Parathyroid adenoma (tissue), 2 donors: ENCODE results near the gene ATE1.
A peak's percentile ranks its signal among the peaks of the same experiment; 100 is the strongest.

Experiments
- H2AFZ ChIP-seq: fragments of 300-600 bp; sonication (generic); one replicate; pipeline ENCODE4 v1.7.0; 2017; ENCODE audit warnings: antibody characterized with exemption, mild to moderate bottlenecking
- H3K27ac ChIP-seq: fragments of 300-600 bp; sonication (generic); one replicate; pipeline ENCODE4 v1.7.0; 2017
- H3K27me3 ChIP-seq: fragments of 300-600 bp; sonication (generic); one replicate; pipeline ENCODE4 v1.7.0; 2017; ENCODE audit warnings: low read length; ENCODE audit not compliant: control insufficient read depth, insufficient read depth
- H3K36me3 ChIP-seq: fragments of 300-600 bp; sonication (generic); one replicate; pipeline ENCODE4 v1.7.0; 2017; ENCODE audit warnings: low read length; ENCODE audit not compliant: control insufficient read depth, insufficient read depth
- H3K4me1 ChIP-seq: fragments of 300-600 bp; sonication (generic); one replicate; pipeline ENCODE4 v1.7.0; 2017; ENCODE audit warnings: control low read depth
- H3K4me2 ChIP-seq: fragments of 300-600 bp; sonication (generic); one replicate; pipeline ENCODE4 v1.7.0; 2017; ENCODE audit warnings: low read length
- H3K4me3 ChIP-seq: fragments of 300-600 bp; sonication (generic); one replicate; pipeline ENCODE4 v1.7.0; 2017; ENCODE audit warnings: low read depth, low read length
- H3K79me2 ChIP-seq: fragments of 300-600 bp; sonication (generic); one replicate; pipeline ENCODE4 v1.7.0; 2017; ENCODE audit warnings: control low read depth
- H3K9ac ChIP-seq: fragments of 300-600 bp; sonication (generic); one replicate; pipeline ENCODE4 v1.7.0; 2017; ENCODE audit warnings: mild to moderate bottlenecking
- H3K9me3 ChIP-seq: fragments of 300-600 bp; sonication (generic); one replicate; pipeline ENCODE4 v1.7.0; 2017; ENCODE audit warnings: low read length; ENCODE audit not compliant: control insufficient read depth
- TF ChIP-seq, protein P1 (sequence below): fragments of 300-600 bp; sonication (generic); IDR thresholded peaks from one replicate; pipeline ENCODE4 v1.7.0; 2017; ENCODE audit warnings: antibody characterized with exemption, mild to moderate bottlenecking
- donor health status: primary hyperparathyroidism.

ATE1 gene

DNA sequence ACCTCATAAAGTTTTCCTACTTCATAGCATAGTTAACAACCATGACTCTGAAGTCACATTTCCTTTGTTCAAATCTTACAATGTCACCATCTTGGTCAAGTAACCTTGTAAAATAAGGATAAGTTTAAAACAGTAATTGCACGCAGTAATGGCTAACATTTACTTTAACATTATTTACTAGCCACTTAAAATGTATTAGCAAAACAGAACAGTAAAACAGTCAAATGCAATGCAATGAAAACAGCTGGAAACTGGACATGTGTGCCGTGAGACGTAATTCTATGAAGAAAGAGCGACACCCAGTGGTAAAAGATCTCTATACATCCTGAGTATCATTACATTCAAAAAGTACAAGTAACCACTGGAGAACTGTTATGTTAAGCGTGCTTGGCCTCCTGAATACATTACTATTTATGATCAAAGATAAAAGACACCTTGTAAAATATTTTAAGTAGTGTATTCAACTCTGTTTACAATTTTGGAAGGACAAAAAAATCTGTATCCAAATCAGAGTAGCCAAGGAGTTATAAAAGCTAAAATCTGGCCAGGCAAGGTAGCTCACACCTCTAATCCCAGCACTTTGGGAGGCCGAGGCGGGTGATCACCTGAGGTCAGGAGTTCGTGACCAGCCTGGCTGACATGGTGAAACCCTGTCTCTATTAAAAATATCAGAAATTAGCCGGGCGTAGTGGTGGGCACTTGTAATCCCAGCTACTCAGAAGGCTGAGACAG lies 27.2 kb downstream of the ATE1 start:
- Histone ChIP-seq H3K36me3 (no peaks in the 10 kb centered on the region), H3K4me3 (no peak overlapping the region), H3K4me2 (no peak overlapping the region), H2AFZ (no peak overlapping the region), H3K9me3 (no peaks in the 10 kb centered on the region), H3K27ac (no peak overlapping the region), H3K79me2 (no peaks in the 10 kb centered on the region), H3K9ac (no peak overlapping the region), H3K4me1 (no peaks in the 10 kb centered on the region), H3K27me3 (no peaks in the 10 kb centered on the region)
- TF ChIP-seq, protein P1, sequence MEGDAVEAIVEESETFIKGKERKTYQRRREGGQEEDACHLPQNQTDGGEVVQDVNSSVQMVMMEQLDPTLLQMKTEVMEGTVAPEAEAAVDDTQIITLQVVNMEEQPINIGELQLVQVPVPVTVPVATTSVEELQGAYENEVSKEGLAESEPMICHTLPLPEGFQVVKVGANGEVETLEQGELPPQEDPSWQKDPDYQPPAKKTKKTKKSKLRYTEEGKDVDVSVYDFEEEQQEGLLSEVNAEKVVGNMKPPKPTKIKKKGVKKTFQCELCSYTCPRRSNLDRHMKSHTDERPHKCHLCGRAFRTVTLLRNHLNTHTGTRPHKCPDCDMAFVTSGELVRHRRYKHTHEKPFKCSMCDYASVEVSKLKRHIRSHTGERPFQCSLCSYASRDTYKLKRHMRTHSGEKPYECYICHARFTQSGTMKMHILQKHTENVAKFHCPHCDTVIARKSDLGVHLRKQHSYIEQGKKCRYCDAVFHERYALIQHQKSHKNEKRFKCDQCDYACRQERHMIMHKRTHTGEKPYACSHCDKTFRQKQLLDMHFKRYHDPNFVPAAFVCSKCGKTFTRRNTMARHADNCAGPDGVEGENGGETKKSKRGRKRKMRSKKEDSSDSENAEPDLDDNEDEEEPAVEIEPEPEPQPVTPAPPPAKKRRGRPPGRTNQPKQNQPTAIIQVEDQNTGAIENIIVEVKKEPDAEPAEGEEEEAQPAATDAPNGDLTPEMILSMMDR: peak; percentile 65

DNA sequence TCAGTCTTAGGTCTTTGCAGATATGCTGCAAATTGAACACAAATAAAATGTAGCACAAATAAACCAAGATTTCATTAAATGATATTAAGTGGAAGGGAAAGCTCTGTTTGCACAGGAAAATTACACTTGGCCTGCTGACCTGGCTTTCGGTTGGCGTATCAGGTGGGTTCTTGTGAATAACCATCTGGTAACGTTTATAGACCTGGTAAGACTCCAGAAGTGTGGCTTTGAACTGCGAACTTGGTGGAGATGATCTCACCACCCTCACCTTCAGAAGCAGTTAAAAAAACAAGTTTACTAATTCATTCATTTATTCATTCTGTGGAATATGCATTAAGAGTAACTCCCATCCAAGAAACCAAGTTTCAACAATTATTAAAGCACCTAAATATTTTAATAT lies 28.1 kb downstream of the ATE1 start:
- no peak overlapping the region for H3K27ac ChIP-seq
- H3K36me3 ChIP-seq: no peaks in the 10 kb centered on the region

DNA sequence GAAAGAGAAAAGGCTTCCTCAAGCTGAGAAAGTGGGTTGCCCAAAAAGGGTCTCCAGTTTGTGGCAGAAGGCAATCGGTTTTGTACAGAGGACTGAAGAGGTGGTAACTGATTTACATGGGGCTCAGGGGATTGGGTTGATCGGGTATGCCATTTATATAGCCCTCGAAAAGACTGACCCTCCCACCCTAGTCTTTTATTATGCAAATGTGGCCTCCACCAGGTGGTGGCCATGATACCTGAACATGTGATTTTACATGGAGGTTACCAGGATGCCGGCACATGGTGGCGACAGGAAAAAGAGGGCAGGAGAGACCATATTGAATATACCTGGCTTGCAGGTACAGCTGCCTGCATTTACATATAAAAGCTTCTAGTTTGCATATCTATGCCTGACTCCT lies 36.7 kb downstream of the ATE1 start:
- Histone ChIP-seq H3K4me2 (no peak overlapping the region), H3K9me3 (no peaks in the 10 kb centered on the region), H3K4me3 (no peak overlapping the region), H3K27ac (no peak overlapping the region), H3K79me2 (no peaks in the 10 kb centered on the region), H3K27me3 (no peaks in the 10 kb centered on the region), H2AFZ (no peak overlapping the region), H3K9ac (no peak overlapping the region), H3K4me1 (no peaks in the 10 kb centered on the region), H3K36me3 (no peaks in the 10 kb centered on the region)
- TF ChIP-seq, protein P1: no peak

More for the DNA sequence above, 28.1 kb downstream of the ATE1 start:
- no peak overlapping the region for H3K4me3 ChIP-seq
- H3K79me2 ChIP-seq: no peaks in the 10 kb centered on the region
- no peak overlapping the region for H3K4me2 ChIP-seq
- H3K4me1 ChIP-seq: no peaks in the 10 kb centered on the region
- TF ChIP-seq, protein P1: no peak
- no peak overlapping the region for H3K9ac ChIP-seq
- no peaks in the 10 kb centered on the region for H3K27me3 ChIP-seq
- no peak overlapping the region for H2AFZ ChIP-seq
- H3K9me3 ChIP-seq: no peaks in the 10 kb centered on the region

DNA sequence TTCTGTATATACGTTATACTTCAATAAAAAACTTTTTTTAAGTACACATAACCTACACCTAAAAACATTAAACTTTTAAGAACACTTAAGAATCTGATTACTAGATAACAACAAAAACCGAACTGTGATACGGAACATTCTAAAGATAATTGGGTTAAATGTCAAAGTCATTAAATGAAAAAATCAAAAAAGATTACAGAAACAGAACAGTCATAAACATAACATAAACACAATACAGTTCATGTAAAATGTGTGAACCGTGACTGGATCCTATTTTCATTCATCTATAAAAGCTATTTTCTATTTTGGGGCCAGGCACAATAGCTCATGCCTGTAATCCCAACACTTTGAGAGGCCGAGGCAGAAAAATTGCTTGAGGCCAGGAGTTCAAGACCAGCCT lies 38.6 kb downstream of the ATE1 start:
- Histone ChIP-seq H3K79me2 (no peaks in the 10 kb centered on the region), H2AFZ (no peak overlapping the region), H3K27me3 (no peaks in the 10 kb centered on the region), H3K36me3 (no peaks in the 10 kb centered on the region), H3K9ac (no peak overlapping the region), H3K27ac (no peak overlapping the region), H3K4me2 (no peak overlapping the region), H3K9me3 (no peaks in the 10 kb centered on the region), H3K4me3 (no peak overlapping the region), H3K4me1 (no peaks in the 10 kb centered on the region)
- TF ChIP-seq, protein P1: no peak
